ENCODE data around the gene CDH26.

Gene CDH26

GRCh38 chr20:59958123-59958522 is at the start of gene CDH26:
TSS of gene CDH26 (plus strand) at chr20:59958423. CDS start at chr20:59958727, 304 bp downstream.
- DNase-seq = no peak

DNA sequence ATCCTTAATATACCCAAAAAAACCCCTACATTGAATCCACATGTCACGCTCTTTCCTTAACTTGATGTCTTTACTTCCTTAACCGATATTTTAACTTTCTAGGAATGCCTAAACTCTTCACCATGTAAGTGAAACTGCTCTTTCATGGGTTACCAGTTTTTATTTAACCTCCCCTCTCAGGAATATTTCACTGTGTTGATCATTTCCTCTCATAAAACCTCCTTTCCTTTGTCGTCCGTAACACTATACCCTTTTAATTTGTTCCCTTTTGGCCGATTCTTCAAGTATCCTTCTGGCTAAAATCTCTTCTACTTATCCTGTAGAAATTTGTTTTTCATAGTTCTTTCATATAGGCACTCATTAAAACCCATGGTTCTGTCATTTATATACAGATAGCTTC is 49.4 kb upstream of the CDH26 start:
- DNase-seq = no peak

- DNase-seq = no peak
Measured at GRCh38 chr20:59911041-59911440, 47.2 kb upstream of the CDH26 start.

GRCh38 chr20:59912609-59913008 is 45.6 kb upstream of the CDH26 start:
- no peak for DNase-seq

- DNase-seq = no peak
Measured at GRCh38 chr20:59920944-59921343, 37.3 kb upstream of the CDH26 start.

DNA sequence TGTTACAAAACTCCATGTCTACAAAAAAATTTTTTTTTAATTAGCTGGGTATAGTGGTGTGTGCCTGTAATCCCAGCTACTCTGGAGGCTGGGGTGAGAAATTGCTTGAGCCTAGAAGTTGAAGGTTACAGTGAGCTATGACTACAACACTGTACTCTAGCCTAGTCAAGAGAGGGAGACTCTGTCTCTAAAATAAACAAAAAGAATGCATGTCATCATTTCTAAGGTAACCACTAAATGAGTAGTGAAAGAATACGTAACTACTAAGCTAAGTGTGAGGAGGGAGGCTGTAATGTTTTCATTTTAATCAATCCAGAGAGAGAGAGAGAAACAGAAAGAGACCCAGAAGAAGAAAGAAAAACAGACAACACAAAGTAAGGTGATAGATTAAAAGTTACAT is 34.7 kb upstream of the CDH26 start:
- no peak for DNase-seq

DNA sequence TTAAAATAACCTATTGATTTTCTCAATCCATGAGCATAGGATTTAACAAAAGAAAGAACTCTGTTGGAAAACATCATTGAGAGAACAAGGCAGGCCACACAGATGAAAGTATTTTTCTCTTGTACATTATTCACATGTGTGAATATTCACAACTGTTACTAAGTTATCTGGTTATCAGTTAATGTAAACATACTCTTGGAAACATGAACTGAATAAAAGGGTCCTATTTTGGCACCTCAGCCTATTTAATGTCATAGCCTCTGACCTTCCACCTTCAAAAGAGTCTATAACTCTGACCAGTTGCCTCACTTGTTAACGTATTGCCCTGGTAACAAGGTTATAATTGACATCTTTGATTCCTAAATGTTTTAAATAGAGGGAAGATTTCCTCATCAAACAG is 32.9 kb upstream of the CDH26 start:
- no peak for DNase-seq

DNA sequence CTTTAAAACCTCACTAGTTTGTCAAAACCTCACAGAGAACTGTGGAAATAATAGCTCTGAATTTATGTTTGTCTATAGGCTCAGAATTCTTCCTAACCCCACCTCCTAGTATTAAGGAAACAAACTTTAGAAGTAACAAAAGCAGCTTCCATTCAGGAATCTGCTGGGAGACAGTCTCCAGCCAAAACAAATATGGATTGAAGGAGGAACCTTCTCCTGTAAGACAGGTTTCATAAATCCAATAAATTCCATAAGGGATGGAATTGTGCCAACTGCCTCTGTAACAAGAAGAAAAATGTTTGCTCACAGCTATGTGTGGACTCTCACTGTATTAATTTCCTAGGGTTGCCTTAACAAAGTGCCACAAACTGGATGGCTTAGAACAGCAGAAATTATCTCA is 32.3 kb upstream of the CDH26 start:
- no peak for DNase-seq

- DNase-seq = no peak
Measured at GRCh38 chr20:59931511-59932312, 26.5 kb upstream of the CDH26 start.

DNA sequence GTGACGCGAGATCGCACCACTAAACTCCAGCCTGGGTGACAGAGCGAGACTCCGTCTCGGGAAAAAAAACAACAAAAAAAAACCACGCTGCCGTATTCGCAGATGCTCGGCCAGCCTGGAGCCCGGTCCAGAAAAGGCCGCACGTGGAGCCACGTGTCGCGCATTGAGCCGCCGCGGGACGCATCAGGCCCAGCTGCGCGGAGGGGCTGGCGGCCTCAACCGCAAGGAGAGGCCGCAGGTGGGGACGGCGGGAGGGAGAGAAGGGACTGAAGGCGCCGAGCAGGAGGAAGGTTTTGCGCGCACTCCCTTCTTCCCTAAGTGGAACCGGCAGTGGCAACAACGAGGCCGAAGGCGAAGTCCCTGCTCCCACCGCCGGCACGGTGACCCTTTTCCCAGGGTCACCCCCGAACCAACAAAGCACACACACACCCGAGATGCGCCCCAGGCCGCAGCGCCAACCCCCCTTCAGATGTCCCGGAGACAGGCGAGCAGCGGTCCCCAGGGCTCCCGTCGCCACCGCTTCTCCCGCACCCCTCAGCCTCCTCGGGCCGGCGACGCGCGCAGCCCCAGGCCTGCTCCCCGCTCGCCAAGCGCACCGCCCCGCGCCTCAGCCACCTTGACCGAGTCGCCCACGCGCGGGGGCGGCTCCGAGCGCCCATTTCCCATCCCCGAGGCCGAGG is 25.5 kb upstream of the CDH26 start:
- DNase-seq = no peak

- DNase-seq = peak; percentile 67
Measured at GRCh38 chr20:59933296-59933848, 24.9 kb upstream of the CDH26 start, which contains the start of gene SYCP2. TSS of gene SYCP2 (minus strand) at chr20:59933637. CDS start at chr20:59922413, 11,224 bp downstream.

DNA sequence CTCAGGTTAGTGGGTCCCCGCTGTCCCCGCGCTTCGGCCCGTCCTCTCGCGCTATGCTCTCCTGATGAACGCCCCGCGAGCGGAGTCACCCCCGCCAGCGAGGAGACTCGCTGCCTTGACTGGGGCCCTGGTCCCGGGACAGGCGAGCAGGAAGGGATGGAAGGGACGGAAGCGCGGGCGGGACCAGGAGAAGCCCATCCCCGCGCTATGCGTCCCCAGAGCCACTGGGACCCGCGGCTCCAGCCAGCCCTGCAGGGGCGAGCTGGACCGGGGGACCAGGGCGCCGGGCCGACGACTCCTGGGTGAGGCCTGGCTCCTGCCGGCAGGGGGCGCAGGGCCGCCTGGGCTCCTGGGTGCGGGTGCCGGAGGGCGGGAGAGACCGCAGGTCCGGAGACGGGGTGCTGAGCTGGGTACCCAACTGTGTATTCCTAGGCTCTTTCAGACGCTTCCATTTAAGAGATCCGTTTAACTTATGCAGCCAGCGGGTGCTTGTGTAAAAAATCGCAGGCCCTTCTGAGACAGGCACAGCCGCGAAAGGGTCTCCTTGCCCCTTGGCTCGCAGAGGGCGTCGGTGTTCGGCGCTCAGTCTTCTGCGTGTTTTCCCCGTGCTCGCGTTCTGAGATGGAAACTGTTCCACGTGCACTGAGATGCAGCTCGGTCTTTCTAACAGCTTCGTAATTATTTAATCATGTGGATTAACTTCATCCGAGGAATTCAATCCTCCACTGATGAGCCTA is 24.2 kb upstream of the CDH26 start:
- peak; percentile 78 for DNase-seq

- DNase-seq = no peak
Measured at GRCh38 chr20:59935457-59936185, 22.6 kb upstream of the CDH26 start.

DNA sequence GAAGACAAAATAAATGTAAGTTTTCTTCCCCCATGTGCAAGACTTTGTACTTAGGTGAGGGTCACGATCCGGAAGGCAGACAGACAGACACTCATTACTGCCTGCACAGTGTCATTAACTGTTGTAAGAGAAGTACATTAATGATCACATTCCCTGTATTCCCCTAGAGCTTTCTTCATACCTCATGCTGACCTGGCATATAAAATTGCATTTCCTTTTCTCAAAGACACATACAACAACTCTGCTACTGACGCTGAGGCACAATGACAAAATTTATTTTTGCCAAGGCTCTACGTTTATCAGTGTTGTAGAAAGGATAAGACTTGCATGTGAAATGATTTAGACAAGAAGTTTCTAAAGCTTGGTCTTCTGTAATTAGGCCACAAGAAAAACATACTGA is 21.8 kb upstream of the CDH26 start:
- no peak for DNase-seq

- DNase-seq = no peak
Measured at GRCh38 chr20:59937150-59937549, 21.1 kb upstream of the CDH26 start.

GRCh38 chr20:59938221-59938620 is 20.0 kb upstream of the CDH26 start:
- no peak for DNase-seq

DNA sequence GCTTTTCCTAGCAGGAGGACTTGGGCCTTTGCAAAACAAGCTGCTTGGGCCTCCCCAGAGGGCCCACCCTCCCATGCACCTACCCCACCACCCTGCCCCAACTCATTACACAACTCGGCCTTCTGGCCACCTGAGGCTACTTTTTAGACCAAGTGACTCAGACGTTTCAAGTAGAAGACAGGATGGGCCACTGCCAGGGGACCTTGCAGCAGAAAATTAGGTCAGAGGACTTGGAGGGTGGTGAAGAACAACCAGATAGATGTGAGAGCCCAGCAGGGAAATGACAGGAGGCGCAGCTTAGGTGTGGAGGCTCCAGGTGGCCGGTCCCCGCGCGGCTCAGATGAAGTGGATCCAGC is 19.5 kb upstream of the CDH26 start:
- no peak for DNase-seq

- DNase-seq = peak; percentile 16
Measured at GRCh38 chr20:59939052-59939878, 19.0 kb upstream of the CDH26 start.

- DNase-seq = no peak
Measured at GRCh38 chr20:59939879-59940128, 18.4 kb upstream of the CDH26 start.

DNA sequence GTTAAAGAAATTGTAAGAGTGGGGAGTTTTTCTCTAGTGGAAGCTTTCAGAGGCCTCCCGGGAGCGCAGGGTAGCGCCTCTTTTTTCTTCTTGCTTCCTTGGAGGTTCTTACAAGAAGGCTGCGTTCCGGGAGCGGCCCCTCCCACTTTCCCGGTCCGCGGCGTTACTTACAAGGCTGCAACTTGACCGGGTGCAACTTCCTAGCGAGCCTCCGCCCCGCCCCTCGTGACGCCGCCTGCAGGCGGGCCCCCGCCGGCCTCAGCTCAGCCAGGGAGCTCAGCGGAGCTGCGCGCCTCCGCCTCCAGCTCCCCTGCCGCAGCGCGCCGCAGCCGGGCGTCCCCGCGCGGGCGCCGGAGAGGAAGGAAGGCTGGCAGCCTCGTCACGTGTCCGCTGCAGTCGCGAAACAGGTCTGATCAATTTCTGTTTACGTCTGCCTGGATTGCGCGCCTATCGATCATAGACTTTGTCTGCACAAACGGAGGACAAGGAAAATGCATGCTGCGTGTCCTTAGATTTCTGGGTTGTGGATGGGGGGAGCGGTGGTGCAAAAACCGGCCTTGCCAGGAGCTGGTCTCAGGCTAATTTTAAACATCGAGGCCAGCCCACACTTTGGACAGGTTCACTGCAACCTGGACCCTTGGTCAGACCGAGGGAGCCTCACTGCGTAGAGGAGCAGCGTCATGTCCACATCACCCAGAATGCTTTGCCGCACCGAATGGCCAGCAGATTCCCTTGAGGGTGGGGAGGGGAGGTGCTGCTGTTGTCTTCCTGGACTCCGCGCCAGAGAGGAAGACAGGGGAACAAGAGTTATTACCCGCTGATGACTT is 17.9 kb upstream of the CDH26 start, which contains the start of the genes FAM217B and PPP1R3D:
FAM217B (plus strand) TSS at position 261 of the 827 bp plus-strand sequence. CDS start 3,555 bp downstream, outside the sequence.
PPP1R3D (minus strand) TSS at position 177 of the 827 bp plus-strand sequence. CDS start 374 bp downstream, outside the sequence.
- peak; percentile 88 for DNase-seq

GRCh38 chr20:59940956-59941294 is 17.3 kb upstream of the CDH26 start:
- DNase-seq = no peak

Data from activated CD8-positive, alpha-beta memory T cell treated with anti-CD3 and anti-CD28 coated beads, Interleukin-2, amount 50 U/mL, for 4 hours (primary cell).